A549 (cell line): ENCODE results near the gene OTC. TPM values are rescaled to one million over a fixed set of nuclear protein-coding genes. Genes with fewer than 3 reads are reported as not detected.

Experiments used
- ATAC-seq, 2 experiments: fragments of 200-7000 bp in 1 of 2; fragments of >200 bp in 1 of 2; cut with Nextera tagmentation in 1 of 2; cut with Tn5 transposase in 1 of 2; 3 replicates each; pipeline versions ENCODE4 v1.8.0 to v1.9.1; 2018 to 2020; ENCODE audit warnings: mild to moderate bottlenecking in 1 of 2, moderate library complexity in 1 of 2
- CTCF ChIA-PET: fragments of 300-600 bp; sonication (Branson Sonifier 250); formaldehyde crosslinking; extraction: SDS; loops from one replicate; lab custom pipeline; 2021; ENCODE audit warnings: antibody characterized with exemption, inconsistent platforms; lab: Yijun Ruan, JAX
- POLR2A ChIA-PET: fragments of 350-600 bp; formaldehyde crosslinking; extraction: SDS; loops from one replicate; lab custom pipeline; 2021; ENCODE audit warnings: antibody characterized with exemption, inconsistent platforms; lab: Yijun Ruan, JAX
- DNase-seq, 2 experiments: peaks; one replicate each; pipeline versions ENCODE4 v3.0.0 to v3.0.0-alpha.2; 2011 to 2016; ENCODE audit warnings: low read depth in 1 of 2, low spot score in 1 of 2
- FAIRE-seq: peaks from 2 replicates; lab custom pipeline; 2011; peaks lifted over from hg19 to GRCh38; lab: Jason Lieb, UNC
- H3K27ac ChIP-seq, 2 experiments: fragments of >200 bp; sonication (Bioruptor Twin); formaldehyde crosslinking; 3 replicates each; pipeline ENCODE4 v1.5.1; 2016 to 2017
- H3K4me1 ChIP-seq: fragments of >200 bp; sonication (Bioruptor Twin); formaldehyde crosslinking; 3 replicates; pipeline ENCODE4 v1.6.1; 2016
- H3K4me2 ChIP-seq: fragments of >200 bp; sonication (Bioruptor Twin); formaldehyde crosslinking; 3 replicates; pipeline ENCODE4 v1.6.1; 2016
- H3K4me3 ChIP-seq: fragments of >200 bp; sonication (Bioruptor Twin); formaldehyde crosslinking; 3 replicates; pipeline ENCODE4 v1.5.1; 2016
- H3K9me3 ChIP-seq: fragments of >200 bp; sonication (Bioruptor Twin); formaldehyde crosslinking; 3 replicates; pipeline ENCODE4 v1.6.1; 2016
- CBX8 ChIP-seq: fragments of 200-600 bp; sonication (generic); IDR thresholded peaks from 2 replicates; pipeline ENCODE4 v1.6.1; 2016
- CHD4 ChIP-seq: fragments of 200-600 bp; sonication (generic); IDR thresholded peaks from 2 replicates; pipeline ENCODE4 v1.6.1; 2016; ENCODE audit warnings: antibody characterized with exemption, mild to moderate bottlenecking, borderline replicate concordance
- CTCF ChIP-seq: fragments of >200 bp; sonication (Bioruptor Twin); formaldehyde crosslinking; IDR thresholded peaks from 3 replicates; pipeline ENCODE4 v1.5.1; 2016
- E2F6 ChIP-seq: IDR thresholded peaks from 2 replicates; pipeline ENCODE4 v1.6.1; 2012; ENCODE audit warnings: low read depth, borderline replicate concordance
- ELK1 ChIP-seq: fragments of 150-350 bp; IDR thresholded peaks from 2 replicates; pipeline ENCODE4 v1.6.1; 2014; ENCODE audit warnings: low read depth, mild to moderate bottlenecking, low read length
- ESRRA ChIP-seq: fragments of 150-350 bp; IDR thresholded peaks from 2 replicates; pipeline ENCODE4 v1.6.1; 2014; ENCODE audit warnings: mild to moderate bottlenecking, low read length, borderline replicate concordance
- FOSB ChIP-seq: fragments of 250-450 bp; sonication (Bioruptor Pico); IDR thresholded peaks from 2 replicates; pipeline ENCODE4 v1.5.0; 2020; ENCODE audit warnings: mild to moderate bottlenecking, moderate library complexity
- FOSL2 ChIP-seq, 2 experiments: fragments of 450-650 bp in 1 of 2; fragments of >200 bp in 1 of 2; sonication (Bioruptor Twin) in 1 of 2; formaldehyde crosslinking; IDR thresholded peaks; 2 replicates each; pipeline versions ENCODE4 v1.5.0 to v1.6.1; 2016 to 2020; ENCODE audit warnings: mild to moderate bottlenecking in 1 of 2, moderate library complexity in 1 of 2
- FOXS1 ChIP-seq: fragments of 250-450 bp; sonication (Bioruptor Pico); IDR thresholded peaks from 2 replicates; pipeline ENCODE4 v1.5.0; 2020; ENCODE audit warnings: mild to moderate bottlenecking, moderate library complexity
- GATA3 ChIP-seq: IDR thresholded peaks from 2 replicates; pipeline ENCODE4 v1.6.1; 2012; ENCODE audit warnings: borderline replicate concordance
- HDAC2 ChIP-seq: fragments of 200-600 bp; sonication (generic); IDR thresholded peaks from 2 replicates; pipeline ENCODE4 v1.6.1; 2016
- HES2 ChIP-seq: fragments of >200 bp; sonication (Bioruptor Twin); formaldehyde crosslinking; IDR thresholded peaks from 2 replicates; pipeline ENCODE4 v1.6.1; 2016
- HMGXB4 ChIP-seq: fragments of 250-450 bp; sonication (Bioruptor Pico); IDR thresholded peaks from 2 replicates; pipeline ENCODE4 v1.5.0; 2021; ENCODE audit warnings: mild to moderate bottlenecking, moderate library complexity, borderline replicate concordance
- HOXA7 ChIP-seq: fragments of 250-450 bp; sonication (Bioruptor Pico); IDR thresholded peaks from 2 replicates; pipeline ENCODE4 v1.5.0; 2020; ENCODE audit warnings: mild to moderate bottlenecking, moderate library complexity
- HOXB5 ChIP-seq: fragments of 250-450 bp; sonication (Bioruptor Pico); IDR thresholded peaks from 2 replicates; pipeline ENCODE4 v1.5.0; 2020; ENCODE audit warnings: mild to moderate bottlenecking, moderate library complexity
- JUN ChIP-seq, 2 experiments: fragments of >200 bp; sonication (Bioruptor Twin); formaldehyde crosslinking; IDR thresholded peaks; 2 replicates in 1 of 2; 3 replicates in 1 of 2; pipeline ENCODE4 v1.6.1; 2016 to 2017
- JUNB ChIP-seq: fragments of >200 bp; sonication (Bioruptor Twin); formaldehyde crosslinking; IDR thresholded peaks from 2 replicates; pipeline ENCODE4 v1.6.1; 2016
- KDM5A ChIP-seq: fragments of 200-600 bp; sonication (generic); IDR thresholded peaks from 2 replicates; pipeline ENCODE4 v1.6.1; 2016; ENCODE audit warnings: antibody characterized with exemption, mild to moderate bottlenecking
- MAFK ChIP-seq: fragments of 450-650 bp; IDR thresholded peaks from 2 replicates; pipeline ENCODE4 v1.6.1; 2014; ENCODE audit not compliant: partially characterized antibody
- MAZ ChIP-seq: fragments of 150-350 bp; IDR thresholded peaks from 2 replicates; pipeline ENCODE4 v1.6.1; 2014; ENCODE audit warnings: antibody characterized with exemption, low read depth, low read length, borderline replicate concordance
- MYC ChIP-seq: IDR thresholded peaks from 2 replicates; pipeline ENCODE4 v1.6.1; 2012; ENCODE audit warnings: mild to moderate bottlenecking, inconsistent platforms, low read length, improper control_type of control experiment, borderline replicate concordance
- NPAS2 ChIP-seq: fragments of 250-450 bp; sonication (Bioruptor Pico); IDR thresholded peaks from 2 replicates; pipeline ENCODE4 v1.8.0; 2022; ENCODE audit warnings: mild to moderate bottlenecking, moderate library complexity, borderline replicate concordance
- NR3C1 ChIP-seq: fragments of >200 bp; sonication (Bioruptor Twin); formaldehyde crosslinking; IDR thresholded peaks from 3 replicates; pipeline ENCODE4 v1.6.1; 2017
- PHF8 ChIP-seq: fragments of 200-600 bp; sonication (generic); IDR thresholded peaks from 2 replicates; pipeline ENCODE4 v1.6.1; 2016; ENCODE audit warnings: low read depth, mild to moderate bottlenecking, antibody characterized with exemption, moderate library complexity, borderline replicate concordance
- POLR2A ChIP-seq: IDR thresholded peaks from 2 replicates; pipeline ENCODE4 v1.6.1; 2012; ENCODE audit warnings: mild to moderate bottlenecking, low read length
- RFX5 ChIP-seq: fragments of 450-650 bp; IDR thresholded peaks from 2 replicates; pipeline ENCODE4 v1.7.1; 2014; ENCODE audit warnings: antibody characterized with exemption, mild to moderate bottlenecking, moderate library complexity
- RNF2 ChIP-seq: fragments of 200-600 bp; sonication (generic); IDR thresholded peaks from 2 replicates; pipeline ENCODE4 v1.6.1; 2016; ENCODE audit warnings: low read depth, mild to moderate bottlenecking, antibody characterized with exemption, moderate library complexity, borderline replicate concordance
- SMC3 ChIP-seq: fragments of >200 bp; sonication (Bioruptor Twin); formaldehyde crosslinking; IDR thresholded peaks from 3 replicates; pipeline ENCODE4 v1.6.1; 2018; ENCODE audit warnings: inconsistent platforms
- USF2 ChIP-seq: fragments of 450-650 bp; IDR thresholded peaks from 2 replicates; pipeline ENCODE4 v1.6.1; 2014; ENCODE audit warnings: antibody characterized with exemption
- WGBS: methylation state at CpG from one replicate; pipeline ENCODE4 v1.1.6; 2017; ENCODE audit errors: missing lambda C conversion rate; 5-methylcytosine and 5-hydroxymethylcytosine counted together
- polyA plus RNA-seq, 4 experiments: library from polyadenylated mRNA; depleted of rRNA in 3 of 4; stranded (reverse); fragments of >200 nt; fragmentation: RNase III in 1 of 4; extraction: RNeasy Plus Mini Kit Qiagen cat#74134 plus additional on column Dnase treatment in 1 of 4; gene quantifications; 2 replicates in 3 of 4; 3 replicates in 1 of 4; pipeline ENCODE4 v1.2.3, GENCODE V29; 2011 to 2017

OTC gene
- polyA plus RNA-seq, 2 of the 4 experiments (the other 2 are of a cell fraction) = not detected

GRCh38 chrX:38315186-38315585 lies 37.2 kb upstream of the OTC start:
- POLR2A ChIA-PET = no interaction called here
- Histone ChIP-seq H3K4me1 (peaks cover 15% of the 10 kb centered on the region), H3K4me3 (no peak overlapping the region), H3K9me3 (no peaks in the 10 kb centered on the region)
- no peak for ATAC-seq
- TF ChIP-seq HDAC2 = no peak
- TF ChIP-seq JUN (IDR thresholded peaks at IDR 0.05) = no peak
- TF ChIP-seq FOXS1 = no peak
- TF ChIP-seq GATA3 = no peak
- no peak for TF ChIP-seq USF2
- TF ChIP-seq CTCF = no peak
- TF ChIP-seq RFX5 = no peak
- no peak for TF ChIP-seq CBX8
- TF ChIP-seq PHF8 = no peak
- TF ChIP-seq HOXA7 (CRISPR knock-in tag) = no peak
- no peak for TF ChIP-seq CHD4
- TF ChIP-seq KDM5A = no peak
- TF ChIP-seq FOSL2 (IDR thresholded peaks at IDR 0.05) = no peak
- TF ChIP-seq FOSL2 (CRISPR knock-in tag; IDR thresholded peaks at IDR 0.05) = no peak
- no peak for TF ChIP-seq HOXB5 (CRISPR knock-in tag)
- TF ChIP-seq ELK1 = no peak
- no peak for TF ChIP-seq MYC
- no peak for TF ChIP-seq MAZ
- TF ChIP-seq HMGXB4 (CRISPR knock-in tag) = no peak
- TF ChIP-seq, all 56 proteins: peak for 0
- Histone ChIP-seq H3K27ac (no peak overlapping the region), H3K4me2 (no peak overlapping the region)
- DNase-seq (no peak), FAIRE-seq (peak; percentile 43)
- WGBS = 96% methylated on average over 7 of the region's 7 CpGs
- CTCF ChIA-PET = no interaction called here

- WGBS = 85% methylated on average over 3 of the region's 3 CpGs
- Histone ChIP-seq H3K9me3 (no peaks in the 10 kb centered on the region), H3K4me1 (peaks cover 3% of the 10 kb centered on the region; the same call in 1 of the 3 replicates), H3K4me3 (no peak overlapping the region), H3K4me2 (no peak overlapping the region), H3K27ac (no peak overlapping the region)
- FAIRE-seq (no peak), ATAC-seq (no peak), DNase-seq (no peak)
- ChIA-PET CTCF (interaction anchor here (1.9 kb wide), 1 partner anchor 9 kb away, joined by 9 read pairs; the partner anchor contains the start of gene RPGR), POLR2A (no interaction called here)
- TF ChIP-seq POLR2A (no peak), MAFK (no peak), NPAS2 (CRISPR knock-in tag) (no peak), MYC (no peak), SMC3 (no peak), E2F6 (no peak), FOSB (CRISPR knock-in tag) (no peak), RNF2 (no peak), JUNB (no peak), NR3C1 (no peak), ESRRA (no peak), FOSL2 (IDR thresholded peaks at IDR 0.05) (no peak), FOSL2 (CRISPR knock-in tag; IDR thresholded peaks at IDR 0.05) (no peak), HES2 (no peak)
Observed at GRCh38 chrX:38318196-38318595, 34.2 kb upstream of the OTC start.
